ENCODE data around the gene CSRNP3. TPM values are rescaled to one million over a fixed set of nuclear protein-coding genes. Genes with fewer than 3 reads are reported as not detected.

The CSRNP3 gene
- total RNA-seq, 6 donors from 2014 or later, result 0.46 to 4.1 (median 1.5) TPM

GRCh38 chr2:165528691-165529090 lies 59.2 kb downstream of the CSRNP3 start:
- 97% methylated on average over 2 to 4 of the region's 4 CpGs for WGBS, 2 donors
- H3K9me3 ChIP-seq, result no peaks in the 10 kb centered on the region
- no peak overlapping the region for H3K27ac ChIP-seq
- H3K4me3 ChIP-seq, result no peak overlapping the region
- no peaks in the 10 kb centered on the region for H3K27me3 ChIP-seq
- no peaks in the 10 kb centered on the region for H3K36me3 ChIP-seq
- TF ChIP-seq POLR2AphosphoS5 (IDR thresholded peaks at IDR 0.05) (no peak), POLR2A (IDR thresholded peaks at IDR 0.05) (no peak)
- DNase-seq (peak in 1 of 2 donors; percentile 33), ATAC-seq (ENCODE audit: low FRiP score in 2 of 2) (no peak)
- no peaks in the 10 kb centered on the region for H3K4me1 ChIP-seq

GRCh38 chr2:165529130-165529529 lies 59.6 kb downstream of the CSRNP3 start:
- H3K4me1 ChIP-seq, result no peaks in the 10 kb centered on the region
- no peak for ATAC-seq (ENCODE audit: low FRiP score in 2 of 2)
- TF ChIP-seq POLR2AphosphoS5 (IDR thresholded peaks at IDR 0.05) (no peak), EP300 (IDR thresholded peaks at IDR 0.05) (no peak), POLR2A (IDR thresholded peaks at IDR 0.05) (no peak), CTCF (IDR thresholded peaks at IDR 0.05) (no peak)

GRCh38 chr2:165533331-165533730 lies 63.8 kb downstream of the CSRNP3 start:
- H3K4me1 ChIP-seq, result no peaks in the 10 kb centered on the region
- no peaks in the 10 kb centered on the region for H3K9me3 ChIP-seq
- DNase-seq (no peak), ATAC-seq (ENCODE audit: low FRiP score in 2 of 2) (no peak)
- no peak overlapping the region for H3K27ac ChIP-seq
- TF ChIP-seq CTCF (IDR thresholded peaks at IDR 0.05), result no peak
- TF ChIP-seq POLR2A (IDR thresholded peaks at IDR 0.05), result no peak
- TF ChIP-seq POLR2AphosphoS5 (IDR thresholded peaks at IDR 0.05), result no peak
- no peak for TF ChIP-seq EP300 (IDR thresholded peaks at IDR 0.05)
- no peak overlapping the region for H3K4me3 ChIP-seq
- H3K27me3 ChIP-seq, result no peaks in the 10 kb centered on the region
- 80 to 91% methylated on average over 1 of the region's 1 CpG for WGBS, 2 donors
- no peaks in the 10 kb centered on the region for H3K36me3 ChIP-seq

More at GRCh38 chr2:165529130-165529529, 59.6 kb downstream of the CSRNP3 start:
- H3K36me3 ChIP-seq, result no peaks in the 10 kb centered on the region
- H3K27ac ChIP-seq, result no peak overlapping the region
- no peak overlapping the region for H3K4me3 ChIP-seq
- WGBS, 2 donors, result 86 to 91% methylated on average over 3 of the region's 3 CpGs
- H3K27me3 ChIP-seq, result no peaks in the 10 kb centered on the region
- no peaks in the 10 kb centered on the region for H3K9me3 ChIP-seq
- no peak for DNase-seq

- Histone ChIP-seq H3K36me3 (no peaks in the 10 kb centered on the region), H3K4me3 (no peak overlapping the region), H3K9me3 (no peaks in the 10 kb centered on the region), H3K4me1 (no peaks in the 10 kb centered on the region), H3K27me3 (no peaks in the 10 kb centered on the region), H3K27ac (no peak overlapping the region)
- ATAC-seq (ENCODE audit: low FRiP score in 2 of 2) (no peak), DNase-seq (no peak)
- TF ChIP-seq CTCF (IDR thresholded peaks at IDR 0.05), result no peak
- no peak for TF ChIP-seq POLR2AphosphoS5 (IDR thresholded peaks at IDR 0.05)
- TF ChIP-seq EP300 (IDR thresholded peaks at IDR 0.05), result no peak
- no peak for TF ChIP-seq POLR2A (IDR thresholded peaks at IDR 0.05)
- WGBS, 2 donors, result 48 to 88% methylated on average over 2 of the region's 2 CpGs
Measured at GRCh38 chr2:165535471-165535870, 66.0 kb downstream of the CSRNP3 start.

- 47 to 51% methylated on average over 3 of the region's 3 CpGs for WGBS, 2 donors
- Histone ChIP-seq H3K36me3 (no peaks in the 10 kb centered on the region), H3K9me3 (no peaks in the 10 kb centered on the region), H3K4me3 (no peak overlapping the region), H3K27ac (no peak overlapping the region), H3K27me3 (no peaks in the 10 kb centered on the region), H3K4me1 (no peaks in the 10 kb centered on the region)
- no peak for DNase-seq
- no peak for ATAC-seq (ENCODE audit: low FRiP score in 2 of 2)
- TF ChIP-seq EP300 (IDR thresholded peaks at IDR 0.05) (no peak), CTCF (IDR thresholded peaks at IDR 0.05) (no peak), POLR2A (IDR thresholded peaks at IDR 0.05) (no peak), POLR2AphosphoS5 (IDR thresholded peaks at IDR 0.05) (no peak)
Measured at GRCh38 chr2:165536851-165537499, 67.5 kb downstream of the CSRNP3 start.

Data from upper lobe of left lung (tissue), 6 donors.